H1 (cell line): Measurements from ENCODE around the gene PMEPA1. TPM values are rescaled to one million over a fixed set of nuclear protein-coding genes. Genes with fewer than 3 reads are reported as not detected.

Experiments
- CTCF ChIA-PET: fragments of 300-600 bp; sonication (Branson Sonifier 250); formaldehyde crosslinking; loops from one replicate; lab custom pipeline; 2021; ENCODE audit not compliant: partially characterized antibody; lab: Charles Lee
- POLR2A ChIA-PET: fragments of 300-600 bp; sonication (Branson Sonifier 250); formaldehyde crosslinking; loops from one replicate; lab custom pipeline; 2021; ENCODE audit warnings: inconsistent platforms; ENCODE audit not compliant: partially characterized antibody; lab: Charles Lee
- DNase-seq, 2 experiments: peaks; one replicate each; pipeline versions ENCODE4 v3.0.0 to v3.0.0-alpha.2; 2010 to 2022; ENCODE audit warnings: low spot score in 2 of 2, low read depth in 1 of 2, mixed read lengths in 1 of 2
- FAIRE-seq: peaks from 2 replicates; lab custom pipeline; 2011; peaks lifted over from hg19 to GRCh38; lab: Jason Lieb, UNC
- H2AFZ ChIP-seq: 2 replicates; pipeline ENCODE4 v1.8.1; 2012; ENCODE audit warnings: low read length, inconsistent platforms
- H2AK5ac ChIP-seq: 2 replicates; pipeline ENCODE4 v1.6.1; 2013; ENCODE audit warnings: low read depth, low read length
- H2BK120ac ChIP-seq: replicated peaks from 2 replicates; pipeline ENCODE3; 2013; ENCODE audit warnings: low read depth, low read length, inconsistent platforms
- H2BK12ac ChIP-seq: 2 replicates; pipeline ENCODE4 v1.6.1; 2013; ENCODE audit warnings: low read depth, low read length
- H2BK15ac ChIP-seq: 2 replicates; pipeline ENCODE4 v1.6.1; 2013; ENCODE audit warnings: low read length
- H2BK20ac ChIP-seq: 2 replicates; pipeline ENCODE4 v1.6.1; 2013; ENCODE audit warnings: low read length
- H2BK5ac ChIP-seq: 2 replicates; pipeline ENCODE4 v1.6.1; 2013; ENCODE audit warnings: low read depth, low read length
- H3K14ac ChIP-seq: 2 replicates; pipeline ENCODE4 v1.6.1; 2013; ENCODE audit warnings: inconsistent platforms; ENCODE audit not compliant: insufficient read length
- H3K18ac ChIP-seq: 2 replicates; pipeline ENCODE4 v1.6.1; 2013; ENCODE audit warnings: low read length; ENCODE audit errors: extremely low read depth
- H3K23ac ChIP-seq: 2 replicates; pipeline ENCODE4 v1.6.1; 2013; ENCODE audit warnings: inconsistent platforms; ENCODE audit not compliant: insufficient read length
- H3K23me2 ChIP-seq: 2 replicates; pipeline ENCODE4 v1.6.1; 2013; ENCODE audit warnings: low read depth, low read length
- H3K27ac ChIP-seq: 2 replicates; pipeline ENCODE4 v1.6.1; 2011; ENCODE audit warnings: low read depth, low read length, inconsistent platforms
- H3K27me3 ChIP-seq, 4 experiments: replicated peaks in 1 of 4; 1 replicate in 1 of 4; 2 replicates in 3 of 4; pipeline versions ENCODE4 v1.6.1 to v1.8.1; 2011 to 2013; ENCODE audit warnings: low read length in 3 of 4, mild to moderate bottlenecking in 3 of 4, inconsistent platforms in 2 of 4, mixed read lengths in 2 of 4, moderate library complexity in 1 of 4; ENCODE audit not compliant: control insufficient read depth in 3 of 4, insufficient read depth in 3 of 4; ENCODE audit errors: extremely low read depth in 1 of 4
- H3K36me3 ChIP-seq, 4 experiments: 2 replicates each; pipeline versions ENCODE4 v1.6.1 to v1.8.1; 2011 to 2013; ENCODE audit warnings: mild to moderate bottlenecking in 4 of 4, low read length in 3 of 4, moderate library complexity in 2 of 4, control low read depth in 1 of 4, inconsistent platforms in 1 of 4; ENCODE audit not compliant: insufficient read depth in 4 of 4, control insufficient read depth in 2 of 4
- H3K4ac ChIP-seq: replicated peaks from 2 replicates; pipeline ENCODE3; 2013; ENCODE audit warnings: low read length, low read depth, mixed read lengths, inconsistent platforms; ENCODE audit not compliant: insufficient read length
- H3K4me1 ChIP-seq, 4 experiments: replicated peaks in 1 of 4; 1 replicate in 1 of 4; 2 replicates in 3 of 4; pipeline versions ENCODE4 v1.6.1 to v1.8.1; 2011 to 2013; ENCODE audit warnings: low read length in 3 of 4, inconsistent platforms in 2 of 4, mixed read lengths in 1 of 4; ENCODE audit not compliant: insufficient read depth in 4 of 4, control insufficient read depth in 3 of 4
- H3K4me2 ChIP-seq, 2 experiments: 2 replicates each; pipeline versions ENCODE4 v1.6.1 to v1.8.1; 2011 to 2013; ENCODE audit warnings: low read depth in 2 of 2, low read length in 2 of 2, control low read depth in 1 of 2, inconsistent platforms in 1 of 2, mild to moderate bottlenecking in 1 of 2; ENCODE audit not compliant: insufficient read depth in 1 of 2
- H3K4me3 ChIP-seq, 4 experiments: fragments of 200-600, 300-600 bp in 1 of 4; sonication (generic), shearing (Covaris generic), sonication (Bioruptor Twin) in 1 of 4; 2 replicates each; pipeline versions ENCODE4 v1.5.1 to v1.8.1; 2011 to 2016; ENCODE audit warnings: low read length in 4 of 4, low read depth in 3 of 4, control low read depth in 2 of 4, inconsistent platforms in 2 of 4, mild to moderate bottlenecking in 2 of 4, mixed read lengths in 1 of 4, moderate library complexity in 1 of 4; ENCODE audit not compliant: insufficient read depth in 2 of 4; ENCODE audit errors: extremely low read depth in 1 of 4
- H3K56ac ChIP-seq: replicated peaks from 2 replicates; pipeline ENCODE3; 2013; ENCODE audit warnings: low read depth, mild to moderate bottlenecking, mixed read lengths, low read length, inconsistent platforms; ENCODE audit not compliant: insufficient read length
- H3K79me1 ChIP-seq: 2 replicates; pipeline ENCODE4 v1.6.1; 2013; ENCODE audit warnings: low read depth, low read length, control low read depth
- H3K79me2 ChIP-seq, 2 experiments: 2 replicates each; pipeline versions ENCODE4 v1.6.1 to v1.8.1; 2012 to 2013; ENCODE audit warnings: low read length in 2 of 2, mild to moderate bottlenecking in 2 of 2, inconsistent platforms in 1 of 2; ENCODE audit not compliant: insufficient read depth in 2 of 2, control insufficient read depth in 1 of 2
- H3K9ac ChIP-seq, 4 experiments: replicated peaks in 1 of 4; 1 replicate in 1 of 4; 2 replicates in 3 of 4; pipeline versions ENCODE4 v1.6.1 to v1.8.1; 2011 to 2013; ENCODE audit warnings: low read depth in 3 of 4, low read length in 3 of 4, control low read depth in 2 of 4, mild to moderate bottlenecking in 2 of 4, moderate library complexity in 2 of 4, inconsistent platforms in 1 of 4; ENCODE audit errors: extremely low read depth in 1 of 4
- H3K9me3 ChIP-seq, 2 experiments: 2 replicates each; pipeline versions ENCODE4 v1.6.1 to v1.8.1; 2012 to 2013; ENCODE audit warnings: mild to moderate bottlenecking in 2 of 2, moderate library complexity in 2 of 2, control low read depth in 1 of 2, inconsistent platforms in 1 of 2, low read depth in 1 of 2, low read length in 1 of 2, mixed read lengths in 1 of 2; ENCODE audit not compliant: insufficient read depth in 2 of 2
- H4K20me1 ChIP-seq, 2 experiments: replicated peaks in 1 of 2; 2 replicates each; pipeline versions ENCODE3 to v1.8.1; 2011 to 2013; ENCODE audit warnings: inconsistent platforms in 2 of 2, low read length in 2 of 2, mild to moderate bottlenecking in 1 of 2; ENCODE audit not compliant: insufficient read depth in 2 of 2, control insufficient read depth in 1 of 2
- H4K5ac ChIP-seq: 2 replicates; pipeline ENCODE4 v1.6.1; 2013; ENCODE audit warnings: low read length, low read depth, mixed read lengths, inconsistent platforms; ENCODE audit not compliant: insufficient read length
- H4K8ac ChIP-seq: 2 replicates; pipeline ENCODE4 v1.8.0; 2013; ENCODE audit warnings: mild to moderate bottlenecking, moderate library complexity, low read length, inconsistent platforms; ENCODE audit not compliant: insufficient read depth; ENCODE audit errors: extremely low read depth
- H4K91ac ChIP-seq: replicated peaks from 2 replicates; pipeline ENCODE3; 2013; ENCODE audit warnings: low read length, mixed read lengths, inconsistent platforms; ENCODE audit not compliant: insufficient read length
- SIRT6 ChIP-seq: IDR thresholded peaks from one replicate; pipeline ENCODE4 v1.7.1; 2012; ENCODE audit warnings: low read length, inconsistent platforms
- whole genome bisulfite sequencing, 2 experiments: shearing (Covaris generic) in 1 of 2; methylation state at CpG; one replicate each; pipeline versions ENCODE4 v1.1.6 to v1.1.7; 2013 to 2015; ENCODE audit warnings: low lambda C conversion rate in 2 of 2, mixed read lengths in 2 of 2, inconsistent platforms in 1 of 2, low coverage in 1 of 2, missing lambda C conversion rate in 1 of 2; ENCODE audit not compliant: insufficient replicate concordance in 2 of 2, insufficient coverage in 1 of 2, insufficient read length in 1 of 2; ENCODE audit errors: extremely low coverage in 1 of 2, missing lambda C conversion rate in 1 of 2; 5-methylcytosine and 5-hydroxymethylcytosine counted together
- polyA plus RNA-seq, 7 experiments: library from polyadenylated mRNA; depleted of rRNA in 3 of 7; stranded (reverse) in 5 of 7; unstranded in 2 of 7; fragments of >200 nt in 5 of 7; fragments of 200-250 nt in 2 of 7; gene quantifications; 1 replicate in 5 of 7; 2 replicates in 1 of 7; 4 replicates in 1 of 7; pipeline versions ENCODE4 v1.2.1 to v1.2.3, GENCODE V29; 2011 to 2013; ENCODE audit warnings: missing spikeins in 2 of 7, mixed read lengths in 2 of 7
- total RNA-seq: library from RNA; stranded (reverse); fragmentation: NEBNext Ultra II Directional; extraction: Animal tissue kit (Norgen Biotek cat#: 25700); gene quantifications from 2 replicates; pipeline ENCODE4 v1.2.1, GENCODE V29; 2021
- TF ChIP-seq, protein P1 (sequence below): IDR thresholded peaks from 2 replicates; pipeline ENCODE4 v1.6.1; 2012; ENCODE audit warnings: inconsistent platforms

The PMEPA1 gene
- total and polyA plus RNA-seq, 2 of the 8 experiments (the other 6 are each of a cell fraction or from before 2014, with no cell fraction given) = 12.7 to 20.5 TPM

DNA sequence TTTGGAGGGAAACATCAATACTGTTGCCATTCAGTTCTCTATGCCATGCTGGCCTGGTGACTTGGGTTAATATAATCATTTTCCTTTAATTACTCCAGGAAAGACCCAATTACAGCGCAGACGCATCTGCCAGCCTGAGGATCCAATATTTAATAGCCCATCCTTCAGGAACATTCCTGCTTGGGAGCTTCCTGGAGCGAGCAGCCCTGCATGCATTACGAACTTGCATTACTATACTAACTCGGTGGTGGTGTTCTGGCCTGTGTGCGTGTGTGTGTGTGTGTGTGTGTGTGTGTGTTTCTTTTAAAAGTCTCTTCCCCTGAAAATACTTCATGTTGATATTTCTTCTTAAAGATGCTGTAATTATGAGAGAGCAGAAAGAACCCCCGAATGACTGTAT lies 26.5 kb downstream of the PMEPA1 start:
- Histone ChIP-seq H3K27me3 (no peaks in the 10 kb centered on the region), H3K56ac (no peak overlapping the region), H3K4me1 (peaks cover 10 to 46% (median 18%) of the 10 kb centered on the region in 4 experiments), H3K9me3 (no peaks in the 10 kb centered on the region), H3K9ac (no peak overlapping the region; a peak in 1 of 7 replicates), H3K23ac (no peak overlapping the region), H3K79me1 (peaks cover 29% of the 10 kb centered on the region), H3K14ac (no peak overlapping the region), H2BK120ac (no peak overlapping the region), H4K8ac (no peak overlapping the region), H2AFZ (no peak overlapping the region), H2BK12ac (no peak overlapping the region), H3K23me2 (no peaks in the 10 kb centered on the region), H3K4me3 (no peak overlapping the region), H4K20me1 (peaks cover 12 to 14% of the 10 kb centered on the region in 2 experiments), H2BK5ac (no peak overlapping the region), H3K79me2 (peaks cover 4 to 64% of the 10 kb centered on the region in 2 experiments; a peak in 3 of 4 replicates), H3K27ac (no peak overlapping the region), H2BK20ac (no peak overlapping the region), H3K4ac (no peak overlapping the region), H2AK5ac (no peak overlapping the region), H3K4me2 (peak overlapping the region; percentile 39 to 59; a peak in 2 of 4 replicates), H3K36me3 (no peaks in the 10 kb centered on the region), H4K5ac (no peak overlapping the region), H4K91ac (no peak overlapping the region), H3K18ac (no peak overlapping the region), H2BK15ac (no peak overlapping the region)
- DNase-seq (no peak), FAIRE-seq (no peak)
- POLR2A ChIA-PET = interaction anchor here (1.4 to 2.3 kb wide), 4 partner anchors 8 to 27 kb away, joined by 4 to 9 read pairs (median 6); partner anchors contain the start of gene PMEPA1
- WGBS, 2 experiments = 55% methylated on average over 7 of the region's 7 CpGs; no CpG with 5 or more reads in 1 of the 2 experiments
- TF ChIP-seq, protein P1, sequence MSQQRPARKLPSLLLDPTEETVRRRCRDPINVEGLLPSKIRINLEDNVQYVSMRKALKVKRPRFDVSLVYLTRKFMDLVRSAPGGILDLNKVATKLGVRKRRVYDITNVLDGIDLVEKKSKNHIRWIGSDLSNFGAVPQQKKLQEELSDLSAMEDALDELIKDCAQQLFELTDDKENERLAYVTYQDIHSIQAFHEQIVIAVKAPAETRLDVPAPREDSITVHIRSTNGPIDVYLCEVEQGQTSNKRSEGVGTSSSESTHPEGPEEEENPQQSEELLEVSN = 0 out of 2 replicates have a peak, but pooled peaks have one; percentile 16
- no peak for TF ChIP-seq SIRT6
- CTCF ChIA-PET = interaction anchor here (0.6 to 5.0 kb wide), 10 partner anchors 9 to 404 kb away, joined by 3 to 28 read pairs (median 4); no protein-coding TSS in a partner anchor
